GM19043 (cell line): ENCODE measurements around the gene CYGB.
A peak's percentile ranks its signal among the peaks of the same experiment; 100 is the strongest.

ENCODE experiments used
- ATAC-seq: cut with Tn5 transposase; IDR thresholded peaks from one replicate; pipeline ENCODE4 v1.9.1; 2021; ENCODE audit warnings: low read depth; ENCODE audit not compliant: unreplicated experiment

The CYGB gene

GRCh38 chr17:76487451-76488192 is 49.9 kb downstream of the CYGB start:
- ATAC-seq: no peak

- no peak for ATAC-seq
Observed at GRCh38 chr17:76485569-76485968, 51.9 kb downstream of the CYGB start.

GRCh38 chr17:76484228-76484725 is 53.2 kb downstream of the CYGB start:
- ATAC-seq: no peak

DNA sequence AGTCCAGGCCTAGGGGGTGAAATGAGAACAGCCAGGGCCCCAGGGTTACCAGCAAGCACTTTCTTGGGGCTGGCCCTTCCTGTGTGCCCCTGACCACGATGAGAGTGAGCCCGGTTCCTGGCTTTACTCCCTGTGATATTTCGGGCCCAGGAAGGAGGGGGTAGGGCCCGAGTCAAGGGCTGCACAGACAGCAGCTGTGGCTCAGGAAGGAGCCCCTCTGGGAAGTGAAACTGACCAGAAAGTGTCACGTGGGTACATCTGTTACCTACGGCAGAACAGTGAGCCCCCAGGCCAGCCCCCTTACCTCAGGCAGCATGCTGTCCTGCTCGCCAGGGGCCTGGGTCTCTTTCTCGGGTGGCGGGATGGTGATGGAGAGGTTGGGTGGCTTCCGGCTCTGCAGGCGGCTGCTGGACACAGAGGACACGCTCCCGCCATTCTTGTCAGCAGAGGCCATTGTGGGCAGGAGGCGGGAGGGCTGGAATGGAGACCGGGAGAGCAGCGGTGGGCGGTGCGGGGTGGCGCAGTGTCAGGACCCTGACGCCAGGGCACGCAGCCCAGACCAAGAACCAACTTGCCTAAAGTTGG is 56.3 kb downstream of the CYGB start:
- ATAC-seq: peak; percentile 59

GRCh38 chr17:76480632-76481031 is 56.9 kb downstream of the CYGB start:
- ATAC-seq: peak; percentile 14

GRCh38 chr17:76479515-76480060 is 57.9 kb downstream of the CYGB start:
- ATAC-seq: no peak

DNA sequence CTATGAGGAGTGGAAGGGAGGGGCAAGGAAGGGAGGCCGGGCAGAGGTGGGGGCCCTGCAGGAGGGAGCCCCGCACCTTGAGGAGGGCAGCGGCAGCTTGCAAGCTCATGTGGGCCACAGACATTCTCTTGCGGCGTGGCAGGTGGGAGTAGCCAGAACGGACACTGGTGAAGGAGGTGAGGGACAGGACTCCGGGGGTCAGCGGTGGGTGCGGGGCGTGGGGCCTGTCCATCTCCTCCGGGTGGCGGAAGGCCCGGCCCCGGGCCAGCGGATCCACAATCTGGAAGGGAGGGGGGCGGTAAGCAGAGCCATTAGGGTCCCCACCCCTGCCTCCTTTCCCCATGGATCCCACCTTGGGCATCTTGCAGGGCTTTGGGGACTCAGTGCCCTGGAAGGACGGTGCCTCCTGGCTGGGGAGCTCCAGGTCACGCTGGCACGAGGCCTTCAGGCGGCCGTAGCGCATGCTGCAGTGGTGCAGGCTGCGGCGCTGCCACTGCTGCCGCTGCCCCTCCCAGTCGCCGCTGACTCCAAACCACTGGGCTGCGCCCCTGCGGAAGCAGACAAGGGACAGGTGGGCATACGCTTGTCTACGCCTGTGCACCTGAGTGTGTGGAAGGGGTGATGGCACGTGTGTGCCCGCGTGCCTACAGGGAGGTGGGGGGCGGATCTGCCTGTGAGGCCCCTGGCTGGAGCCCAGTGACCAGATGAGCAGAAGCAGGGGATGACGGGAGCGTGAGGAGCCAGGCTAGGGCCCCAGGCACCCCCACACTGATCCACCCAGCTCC is 58.6 kb downstream of the CYGB start:
- no peak for ATAC-seq

GRCh38 chr17:76478097-76478496 is 59.4 kb downstream of the CYGB start:
- ATAC-seq: no peak

DNA sequence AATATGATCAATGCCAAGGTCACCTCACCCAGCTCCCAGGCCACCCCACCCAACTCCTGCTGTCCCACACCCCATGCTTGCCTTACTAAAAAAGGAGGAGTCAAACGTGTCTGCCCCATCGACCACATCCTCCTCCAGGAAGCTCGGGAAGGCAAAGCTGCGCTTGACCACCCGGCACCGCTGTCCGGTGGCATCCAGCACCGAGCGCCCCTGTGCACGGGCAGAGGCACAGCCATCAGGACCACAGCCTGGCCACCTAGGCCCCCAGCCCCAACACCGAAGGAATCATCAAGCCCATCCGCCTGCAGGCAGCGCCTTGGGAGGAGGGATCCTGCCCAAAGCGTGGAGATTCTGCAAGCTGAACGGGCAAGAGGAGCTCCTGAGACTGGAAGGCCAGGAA is 59.9 kb downstream of the CYGB start:
- no peak for ATAC-seq
